ENCODE measurements around the gene NUCB1.

Gene NUCB1

GRCh38 chr19:48933382-48933932 is 33.3 kb downstream of the NUCB1 start, which contains the start of gene DHDH:
DHDH (plus strand) TSS chr19:48933699; CDS start chr19:48933722, 23 bp downstream.
- peak; percentile 76 to 85 (median 83) for DNase-seq
- Histone ChIP-seq H3K4me3 (ENCODE audit: insufficient read depth, low read depth, low read length, poor library complexity, severe bottlenecking) (peak within 1 kb of the TSS; percentile 40), H3K27ac (ENCODE audit: insufficient read depth, low read length, poor library complexity, severe bottlenecking) (peak within 1 kb of the TSS; percentile 43), H3K27me3 (replicated peaks; ENCODE audit: control insufficient read depth, insufficient read depth, low read length, poor library complexity, severe bottlenecking) (no peaks in the 10 kb centered on the region), H3K9me3 (ENCODE audit: control insufficient read depth, low read length) (no peaks in the 10 kb centered on the region), H3K36me3 (ENCODE audit: control insufficient read depth, insufficient read depth, low read length) (no peaks in the 10 kb centered on the region), H3K4me1 (ENCODE audit: control insufficient read depth, insufficient read depth, low read length, poor library complexity, severe bottlenecking) (peaks cover 9% of the 10 kb centered on the region)

DNA sequence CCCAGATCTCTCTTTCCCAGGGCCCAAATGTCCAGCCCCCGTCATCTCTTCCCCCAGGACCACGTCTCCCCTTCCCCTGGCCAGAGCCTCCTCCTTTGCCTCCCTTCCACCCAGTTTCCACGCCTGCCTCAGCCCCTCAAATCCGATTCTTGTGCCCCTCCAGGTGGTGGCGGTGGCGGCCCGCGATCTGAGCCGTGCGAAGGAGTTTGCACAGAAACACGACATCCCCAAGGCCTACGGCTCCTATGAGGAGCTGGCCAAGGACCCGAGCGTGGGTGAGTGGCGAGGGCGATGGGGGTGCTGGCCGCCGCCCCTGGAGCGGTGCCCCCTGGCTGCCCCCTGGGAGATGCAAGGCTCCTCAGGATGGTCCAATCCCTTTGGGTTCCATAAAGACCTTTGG is 34.7 kb downstream of the NUCB1 start:
- H3K4me3 ChIP-seq (ENCODE audit: insufficient read depth, low read depth, low read length, poor library complexity, severe bottlenecking), result no peak overlapping the region
- H3K27me3 ChIP-seq (replicated peaks; ENCODE audit: control insufficient read depth, insufficient read depth, low read length, poor library complexity, severe bottlenecking), result no peaks in the 10 kb centered on the region
- H3K27ac ChIP-seq (ENCODE audit: insufficient read depth, low read length, poor library complexity, severe bottlenecking), result no peak overlapping the region
- DNase-seq, result no peak
- no peaks in the 10 kb centered on the region for H3K9me3 ChIP-seq (ENCODE audit: control insufficient read depth, low read length)
- no peaks in the 10 kb centered on the region for H3K36me3 ChIP-seq (ENCODE audit: control insufficient read depth, insufficient read depth, low read length)
- H3K4me1 ChIP-seq (ENCODE audit: control insufficient read depth, insufficient read depth, low read length, poor library complexity, severe bottlenecking), result peaks cover 9% of the 10 kb centered on the region

GRCh38 chr19:48935864-48936263 is 35.8 kb downstream of the NUCB1 start:
- Histone ChIP-seq H3K36me3 (ENCODE audit: control insufficient read depth, insufficient read depth, low read length) (no peaks in the 10 kb centered on the region), H3K9me3 (ENCODE audit: control insufficient read depth, low read length) (no peaks in the 10 kb centered on the region), H3K4me1 (ENCODE audit: control insufficient read depth, insufficient read depth, low read length, poor library complexity, severe bottlenecking) (peaks cover 9% of the 10 kb centered on the region), H3K27me3 (replicated peaks; ENCODE audit: control insufficient read depth, insufficient read depth, low read length, poor library complexity, severe bottlenecking) (no peaks in the 10 kb centered on the region), H3K4me3 (ENCODE audit: insufficient read depth, low read depth, low read length, poor library complexity, severe bottlenecking) (no peak overlapping the region), H3K27ac (ENCODE audit: insufficient read depth, low read length, poor library complexity, severe bottlenecking) (no peak overlapping the region)
- DNase-seq, result no peak

GRCh38 chr19:48938256-48938655 is 38.1 kb downstream of the NUCB1 start:
- no peaks in the 10 kb centered on the region for H3K27me3 ChIP-seq (replicated peaks; ENCODE audit: control insufficient read depth, insufficient read depth, low read length, poor library complexity, severe bottlenecking)
- H3K27ac ChIP-seq (ENCODE audit: insufficient read depth, low read length, poor library complexity, severe bottlenecking), result no peak overlapping the region
- no peaks in the 10 kb centered on the region for H3K36me3 ChIP-seq (ENCODE audit: control insufficient read depth, insufficient read depth, low read length)
- no peak for DNase-seq
- H3K4me3 ChIP-seq (ENCODE audit: insufficient read depth, low read depth, low read length, poor library complexity, severe bottlenecking), result no peak overlapping the region
- peaks cover 4% of the 10 kb centered on the region for H3K4me1 ChIP-seq (ENCODE audit: control insufficient read depth, insufficient read depth, low read length, poor library complexity, severe bottlenecking)
- no peaks in the 10 kb centered on the region for H3K9me3 ChIP-seq (ENCODE audit: control insufficient read depth, low read length)

DNA sequence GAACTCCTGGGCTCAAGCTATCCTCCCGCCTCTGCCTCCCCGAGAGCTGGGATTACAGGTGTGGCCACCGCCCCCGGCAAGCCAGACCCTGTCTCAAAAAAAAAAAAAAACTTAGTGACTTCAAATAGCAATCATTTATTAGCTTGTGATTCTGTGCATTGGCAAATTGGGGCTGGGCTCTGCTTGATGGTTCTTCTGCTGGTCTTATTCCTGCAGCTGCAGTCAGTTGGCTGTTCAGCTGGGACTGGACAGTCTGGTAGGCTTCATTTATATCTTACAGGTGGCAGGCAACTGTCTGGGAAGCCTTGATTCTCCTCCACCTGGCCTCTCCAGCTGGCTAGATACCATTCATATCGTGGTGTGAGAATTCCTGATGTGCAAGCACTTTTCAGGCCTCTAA is 40.8 kb downstream of the NUCB1 start:
- Histone ChIP-seq H3K4me3 (ENCODE audit: insufficient read depth, low read depth, low read length, poor library complexity, severe bottlenecking) (no peak overlapping the region), H3K4me1 (ENCODE audit: control insufficient read depth, insufficient read depth, low read length, poor library complexity, severe bottlenecking) (no peaks in the 10 kb centered on the region), H3K9me3 (ENCODE audit: control insufficient read depth, low read length) (no peaks in the 10 kb centered on the region), H3K27ac (ENCODE audit: insufficient read depth, low read length, poor library complexity, severe bottlenecking) (no peak overlapping the region), H3K27me3 (replicated peaks; ENCODE audit: control insufficient read depth, insufficient read depth, low read length, poor library complexity, severe bottlenecking) (no peaks in the 10 kb centered on the region), H3K36me3 (ENCODE audit: control insufficient read depth, insufficient read depth, low read length) (no peaks in the 10 kb centered on the region)
- no peak for DNase-seq

DNA sequence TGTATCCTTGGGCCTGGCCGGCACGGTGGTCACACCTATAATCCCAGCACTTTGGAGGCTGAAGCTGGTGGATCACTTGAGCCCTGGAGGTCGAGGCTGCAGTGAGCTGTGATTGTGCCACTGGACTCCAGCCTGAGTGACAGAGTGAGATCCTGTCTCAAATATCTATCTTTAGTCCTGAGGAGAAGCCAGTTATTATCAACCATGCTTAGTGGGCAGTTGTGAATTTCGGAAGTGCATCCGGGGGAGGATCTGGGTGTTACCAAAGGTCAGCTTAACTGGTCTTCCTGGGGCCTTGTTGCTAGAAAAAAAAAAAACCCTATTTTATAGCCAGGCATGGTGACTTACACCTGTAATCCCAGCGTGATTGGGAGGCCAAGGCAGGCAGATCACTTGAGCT is 43.0 kb downstream of the NUCB1 start:
- no peak overlapping the region for H3K4me3 ChIP-seq (ENCODE audit: insufficient read depth, low read depth, low read length, poor library complexity, severe bottlenecking)
- no peak for DNase-seq

DNA sequence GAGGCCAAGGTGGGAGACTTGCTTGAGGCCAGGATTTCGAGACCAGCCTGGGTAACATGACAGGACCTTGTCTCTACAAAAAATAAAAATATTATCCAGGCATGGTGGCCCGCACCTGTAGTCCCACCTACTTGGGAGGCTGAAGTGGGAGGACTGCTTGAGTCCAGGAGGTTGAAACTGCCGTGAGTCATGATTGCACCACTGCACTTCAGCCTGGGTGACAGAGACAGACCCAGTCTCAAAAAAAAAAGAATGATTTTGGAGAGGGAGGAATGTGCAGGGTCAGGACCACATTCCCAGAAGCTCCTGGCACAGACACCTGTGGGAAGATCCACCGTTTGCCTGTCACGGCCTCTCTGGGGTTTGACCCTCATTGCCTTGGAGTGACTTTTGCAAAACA is 45.3 kb downstream of the NUCB1 start:
- Histone ChIP-seq H3K4me1 (ENCODE audit: control insufficient read depth, insufficient read depth, low read length, poor library complexity, severe bottlenecking) (no peaks in the 10 kb centered on the region), H3K27ac (ENCODE audit: insufficient read depth, low read length, poor library complexity, severe bottlenecking) (no peak overlapping the region), H3K9me3 (ENCODE audit: control insufficient read depth, low read length) (no peaks in the 10 kb centered on the region), H3K36me3 (ENCODE audit: control insufficient read depth, insufficient read depth, low read length) (no peaks in the 10 kb centered on the region), H3K4me3 (ENCODE audit: insufficient read depth, low read depth, low read length, poor library complexity, severe bottlenecking) (no peak overlapping the region), H3K27me3 (replicated peaks; ENCODE audit: control insufficient read depth, insufficient read depth, low read length, poor library complexity, severe bottlenecking) (no peaks in the 10 kb centered on the region)
- no peak for DNase-seq

More for the DNA sequence above, 43.0 kb downstream of the NUCB1 start:
- H3K4me1 ChIP-seq (ENCODE audit: control insufficient read depth, insufficient read depth, low read length, poor library complexity, severe bottlenecking), result no peaks in the 10 kb centered on the region
- H3K36me3 ChIP-seq (ENCODE audit: control insufficient read depth, insufficient read depth, low read length), result no peaks in the 10 kb centered on the region
- H3K9me3 ChIP-seq (ENCODE audit: control insufficient read depth, low read length), result no peaks in the 10 kb centered on the region
- no peak overlapping the region for H3K27ac ChIP-seq (ENCODE audit: insufficient read depth, low read length, poor library complexity, severe bottlenecking)
- H3K27me3 ChIP-seq (replicated peaks; ENCODE audit: control insufficient read depth, insufficient read depth, low read length, poor library complexity, severe bottlenecking), result no peaks in the 10 kb centered on the region

- no peaks in the 10 kb centered on the region for H3K9me3 ChIP-seq (ENCODE audit: control insufficient read depth, low read length)
- H3K36me3 ChIP-seq (ENCODE audit: control insufficient read depth, insufficient read depth, low read length), result no peaks in the 10 kb centered on the region
- no peak overlapping the region for H3K4me3 ChIP-seq (ENCODE audit: insufficient read depth, low read depth, low read length, poor library complexity, severe bottlenecking)
- H3K27me3 ChIP-seq (replicated peaks; ENCODE audit: control insufficient read depth, insufficient read depth, low read length, poor library complexity, severe bottlenecking), result no peaks in the 10 kb centered on the region
- no peak overlapping the region for H3K27ac ChIP-seq (ENCODE audit: insufficient read depth, low read length, poor library complexity, severe bottlenecking)
- DNase-seq, result no peak
- no peaks in the 10 kb centered on the region for H3K4me1 ChIP-seq (ENCODE audit: control insufficient read depth, insufficient read depth, low read length, poor library complexity, severe bottlenecking)
Measured at GRCh38 chr19:48945817-48946216, 45.7 kb downstream of the NUCB1 start.

DNA sequence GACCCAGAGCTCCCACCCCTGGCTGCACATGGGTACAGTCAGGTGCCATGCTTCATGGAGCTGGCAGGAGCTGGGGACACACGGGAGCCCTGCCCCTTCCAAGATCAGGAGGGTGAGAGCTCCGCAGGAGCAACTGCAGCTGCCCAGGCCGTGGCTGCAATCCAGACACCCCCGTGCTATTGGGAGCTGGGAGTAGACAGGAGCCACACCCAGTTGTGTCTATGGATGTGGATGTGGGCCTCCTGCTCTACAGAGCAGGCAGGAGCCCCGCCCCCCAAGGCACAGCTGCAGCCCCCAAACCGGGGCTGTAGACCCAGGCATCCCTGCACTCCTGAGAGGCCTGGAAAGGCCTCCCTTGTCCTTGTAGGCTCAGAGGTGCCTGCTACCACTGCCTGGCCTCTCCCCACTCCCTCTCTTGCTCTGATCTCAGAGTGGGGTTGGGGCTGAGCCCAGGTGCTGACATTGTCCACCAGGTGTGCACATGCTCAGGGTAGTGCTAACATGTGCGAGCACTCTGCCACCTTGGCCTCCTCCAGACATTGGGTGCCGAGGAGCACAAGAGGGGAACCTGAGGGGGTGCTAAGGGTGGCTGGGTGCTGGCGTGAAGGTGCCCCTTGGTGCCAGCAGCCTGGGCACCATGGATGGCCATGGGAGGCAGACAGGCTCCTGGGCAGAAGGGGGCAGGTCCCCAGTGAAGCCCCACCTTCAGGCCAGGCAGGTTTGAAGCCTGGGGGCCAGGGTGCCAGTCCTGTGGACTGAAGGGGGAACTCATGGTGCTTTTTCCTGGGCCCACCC is 46.5 kb downstream of the NUCB1 start:
- no peaks in the 10 kb centered on the region for H3K27me3 ChIP-seq (replicated peaks; ENCODE audit: control insufficient read depth, insufficient read depth, low read length, poor library complexity, severe bottlenecking)
- H3K4me3 ChIP-seq (ENCODE audit: insufficient read depth, low read depth, low read length, poor library complexity, severe bottlenecking), result no peak overlapping the region
- no peak for DNase-seq
- no peaks in the 10 kb centered on the region for H3K4me1 ChIP-seq (ENCODE audit: control insufficient read depth, insufficient read depth, low read length, poor library complexity, severe bottlenecking)
- H3K36me3 ChIP-seq (ENCODE audit: control insufficient read depth, insufficient read depth, low read length), result no peaks in the 10 kb centered on the region
- no peak overlapping the region for H3K27ac ChIP-seq (ENCODE audit: insufficient read depth, low read length, poor library complexity, severe bottlenecking)
- no peaks in the 10 kb centered on the region for H3K9me3 ChIP-seq (ENCODE audit: control insufficient read depth, low read length)

DNA sequence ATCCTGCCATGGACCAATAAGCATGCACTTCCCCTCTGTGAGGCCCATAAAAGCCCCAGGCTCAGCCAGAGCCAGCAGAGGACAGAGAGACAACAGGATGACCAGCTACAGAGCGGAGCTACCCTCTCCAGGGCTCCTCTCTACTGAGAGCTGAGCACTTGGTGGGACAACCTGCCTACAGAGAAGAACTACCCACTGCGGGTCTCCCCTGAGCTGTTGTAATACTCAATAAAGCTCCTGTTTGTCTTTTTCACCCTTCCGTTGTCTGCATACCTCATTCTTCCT is 47.1 kb downstream of the NUCB1 start:
- H3K9me3 ChIP-seq (ENCODE audit: control insufficient read depth, low read length), result no peaks in the 10 kb centered on the region
- no peaks in the 10 kb centered on the region for H3K27me3 ChIP-seq (replicated peaks; ENCODE audit: control insufficient read depth, insufficient read depth, low read length, poor library complexity, severe bottlenecking)
- no peaks in the 10 kb centered on the region for H3K4me1 ChIP-seq (ENCODE audit: control insufficient read depth, insufficient read depth, low read length, poor library complexity, severe bottlenecking)
- H3K36me3 ChIP-seq (ENCODE audit: control insufficient read depth, insufficient read depth, low read length), result no peaks in the 10 kb centered on the region
- DNase-seq, result no peak
- no peak overlapping the region for H3K27ac ChIP-seq (ENCODE audit: insufficient read depth, low read length, poor library complexity, severe bottlenecking)
- no peak overlapping the region for H3K4me3 ChIP-seq (ENCODE audit: insufficient read depth, low read depth, low read length, poor library complexity, severe bottlenecking)

All from effector memory CD4-positive, alpha-beta T cell (primary cell).